ENCODE results near the gene SPTBN2. TPM values are rescaled to one million over a fixed set of nuclear protein-coding genes. Genes with fewer than 3 reads are reported as not detected.

The SPTBN2 gene
- polyA plus RNA-seq, 1 donor: 15.9 TPM

- no peak for DNase-seq (ENCODE audit: low read depth)
Measured at GRCh38 chr11:66701432-66702240, 27.4 kb downstream of the SPTBN2 start.

- no peak for DNase-seq (ENCODE audit: low read depth)
Measured at GRCh38 chr11:66700742-66701141, 28.3 kb downstream of the SPTBN2 start.

- DNase-seq (ENCODE audit: low read depth): no peak
Measured at GRCh38 chr11:66700337-66700736, 28.7 kb downstream of the SPTBN2 start.

GRCh38 chr11:66698491-66698890 lies 30.5 kb downstream of the SPTBN2 start:
- DNase-seq (ENCODE audit: low read depth): no peak

- no peak for DNase-seq (ENCODE audit: low read depth)
Measured at GRCh38 chr11:66697988-66698387, 31.0 kb downstream of the SPTBN2 start.

GRCh38 chr11:66696146-66696545 lies 32.9 kb downstream of the SPTBN2 start:
- no peak for DNase-seq (ENCODE audit: low read depth)

- peak; percentile 47 for DNase-seq (ENCODE audit: low read depth)
Measured at GRCh38 chr11:66694732-66695207, 34.2 kb downstream of the SPTBN2 start.

GRCh38 chr11:66694056-66694410 lies 35.0 kb downstream of the SPTBN2 start:
- no peak for DNase-seq (ENCODE audit: low read depth)

- no peak for DNase-seq (ENCODE audit: low read depth)
Measured at GRCh38 chr11:66693356-66694055, 35.5 kb downstream of the SPTBN2 start.

GRCh38 chr11:66692871-66693331 lies 36.1 kb downstream of the SPTBN2 start:
- DNase-seq (ENCODE audit: low read depth): no peak

- DNase-seq (ENCODE audit: low read depth): no peak
Measured at GRCh38 chr11:66692446-66692845, 36.6 kb downstream of the SPTBN2 start.

GRCh38 chr11:66691311-66691980 lies 37.6 kb downstream of the SPTBN2 start:
- no peak for DNase-seq (ENCODE audit: low read depth)

GRCh38 chr11:66689661-66690590 lies 39.1 kb downstream of the SPTBN2 start:
- no peak for DNase-seq (ENCODE audit: low read depth)

- DNase-seq (ENCODE audit: low read depth): no peak
Measured at GRCh38 chr11:66688561-66689534, 40.2 kb downstream of the SPTBN2 start.

GRCh38 chr11:66687831-66688281 lies 41.2 kb downstream of the SPTBN2 start:
- no peak for DNase-seq (ENCODE audit: low read depth)

- DNase-seq (ENCODE audit: low read depth): no peak
Measured at GRCh38 chr11:66686801-66687750, 41.9 kb downstream of the SPTBN2 start.

- DNase-seq (ENCODE audit: low read depth): no peak
Measured at GRCh38 chr11:66686100-66686785, 42.8 kb downstream of the SPTBN2 start.
